ENCODE results near the gene WDR74.
A peak's percentile ranks its signal among the peaks of the same experiment; 100 is the strongest.
"Not testable (repeated sequence)": the region's sequence is repeated elsewhere in the genome, so short reads cannot be mapped to it uniquely, and the experiment has no call there.

Gene WDR74

DNA sequence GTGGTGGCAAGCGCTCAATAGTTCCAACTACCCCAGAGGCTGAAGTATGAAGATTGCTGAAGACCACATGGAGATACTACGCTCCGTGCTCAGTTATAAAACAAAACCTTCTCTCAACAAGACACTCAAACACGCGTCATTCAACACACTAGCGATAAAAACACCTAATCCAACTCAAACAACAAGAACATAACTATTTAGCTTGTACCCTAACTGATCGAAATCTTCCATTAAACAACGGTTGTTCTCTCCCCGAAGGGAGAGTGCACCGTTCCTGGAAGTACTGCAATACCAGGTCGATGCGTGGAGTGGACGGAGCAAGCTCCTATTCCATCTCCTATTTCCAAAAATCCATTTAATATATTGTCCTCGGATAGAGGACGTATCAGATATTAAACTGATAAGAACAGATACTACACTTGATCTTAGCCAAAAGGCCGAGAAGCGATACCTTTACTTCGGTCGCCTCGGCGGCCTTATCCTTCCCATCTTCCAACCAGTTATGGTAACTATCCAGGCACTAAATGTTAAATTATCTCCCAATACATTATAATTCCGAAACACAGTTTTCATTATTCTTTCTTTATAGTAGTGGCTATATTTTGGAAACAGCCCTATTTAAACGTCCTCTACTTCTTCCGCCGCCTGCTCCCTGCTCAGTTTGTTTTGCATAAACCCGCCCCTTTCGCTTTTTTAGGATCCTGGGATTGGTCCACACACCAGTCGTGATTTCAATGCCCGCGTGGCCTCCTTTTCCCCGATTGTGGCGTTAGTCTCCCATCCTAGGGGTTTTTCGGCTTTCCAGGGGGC, 2.2 kb upstream of the WDR74 start:
- peak; percentile 78 to 80 for DNase-seq (ENCODE audit: low read depth in 2 of 2)

DNA sequence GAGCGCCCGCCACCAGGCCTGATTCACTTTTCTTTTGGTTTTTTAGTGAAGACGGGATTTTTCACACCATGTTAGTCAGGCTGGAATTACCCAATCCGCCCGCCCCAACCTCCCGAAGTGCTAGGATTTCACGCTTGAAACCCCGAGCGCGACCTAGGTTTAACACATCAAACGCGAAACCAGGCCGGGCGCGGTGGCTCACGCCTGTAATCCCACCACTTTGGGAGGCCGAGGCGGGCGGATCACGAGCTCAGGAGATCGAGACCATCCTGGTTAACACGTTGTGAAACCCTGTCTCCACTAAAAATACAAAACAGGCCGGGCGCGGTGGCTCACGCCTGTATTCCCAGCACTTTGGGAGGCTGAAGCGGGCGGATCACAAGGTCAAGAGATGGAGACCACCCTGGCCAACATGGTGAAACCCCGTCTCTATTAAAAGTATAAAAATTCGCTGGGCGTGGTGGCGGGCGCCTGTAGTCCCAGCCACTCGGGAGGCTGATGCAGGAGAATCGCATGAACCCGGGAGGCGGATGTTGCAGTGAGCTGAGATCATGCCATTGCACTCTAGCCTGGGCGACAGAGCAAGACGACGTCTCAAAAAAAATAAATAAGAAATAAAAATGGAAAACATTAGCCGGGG, 1.5 kb upstream of the WDR74 start:
- peak; percentile 71 to 84 for DNase-seq (ENCODE audit: low read depth in 2 of 2)

DNA sequence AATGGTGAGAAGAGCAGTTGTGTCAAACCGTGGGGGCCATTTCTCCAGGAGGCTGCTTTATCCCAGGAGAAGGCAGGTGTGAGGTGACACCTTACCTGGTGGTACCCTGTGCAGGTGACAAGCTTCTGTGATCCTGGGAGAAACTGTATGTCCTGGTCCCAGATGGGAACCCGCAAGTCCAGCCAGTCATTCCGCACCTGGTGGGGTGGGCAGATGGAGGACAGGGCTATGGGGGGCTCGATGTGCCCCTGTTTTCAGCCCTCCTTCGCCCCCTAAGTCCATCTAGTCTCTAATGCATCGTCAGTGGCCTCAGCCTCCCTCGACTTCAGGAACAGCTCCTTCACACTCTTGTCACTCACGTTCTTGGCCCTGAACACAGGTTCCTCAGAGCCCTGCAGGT, 4.1 kb downstream of the WDR74 start:
- no peak for DNase-seq (ENCODE audit: low read depth in 2 of 2)

DNA sequence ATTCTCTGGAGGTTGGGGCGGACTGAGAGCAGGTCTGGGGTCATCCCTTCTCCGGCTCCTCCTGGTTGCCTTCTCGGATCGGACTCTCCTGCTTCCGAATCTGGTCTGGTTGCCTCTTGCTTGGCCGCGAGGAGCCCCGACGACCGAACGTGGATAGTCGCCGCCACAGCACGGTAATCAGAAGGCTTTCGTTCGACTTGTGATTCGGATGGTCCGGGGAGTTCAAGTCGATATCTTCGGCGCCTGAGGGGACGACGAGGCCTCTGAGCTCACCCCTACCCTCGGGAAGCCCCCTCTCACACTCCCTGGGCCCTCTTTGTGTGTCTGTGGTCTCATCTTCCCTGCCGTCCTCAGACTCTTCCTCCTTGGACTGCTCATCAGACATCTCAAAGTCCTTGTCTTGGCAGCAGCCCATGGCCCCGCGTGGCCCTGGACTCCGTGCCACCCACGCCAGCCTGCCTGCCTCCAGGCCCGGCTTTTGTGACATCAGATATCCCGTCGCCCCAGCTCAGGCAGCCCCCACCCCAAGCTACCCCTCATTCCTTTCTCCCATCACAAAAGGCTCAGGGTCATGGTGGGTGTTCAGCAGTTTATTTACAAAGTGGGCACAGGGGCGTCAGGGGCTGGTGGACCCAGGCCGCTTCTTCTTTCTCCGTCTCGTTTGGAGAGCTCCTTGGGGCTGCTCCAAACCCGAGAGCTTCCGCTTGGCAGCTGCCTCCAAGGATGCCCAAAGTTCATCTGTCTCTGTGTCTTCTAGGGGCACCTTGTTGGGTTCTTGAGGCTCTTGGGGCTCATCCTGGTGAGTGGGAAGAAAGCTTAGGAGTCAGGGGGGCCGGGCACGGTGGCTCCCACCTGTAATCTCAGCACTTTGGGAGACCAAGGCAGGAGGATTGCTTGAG, 6.8 kb downstream of the WDR74 start, which contains the start of gene TEX54:
TSS of gene TEX54 (minus strand) at position 506 of the 899 bp plus-strand sequence.
- no peak for DNase-seq (ENCODE audit: low read depth in 2 of 2)

- DNase-seq (ENCODE audit: low read depth in 2 of 2) = peak; percentile 99
Measured at GRCh38 chr11:62831520-62832335, 7.7 kb downstream of the WDR74 start, which contains the start of gene STX5. Gene STX5 (minus strand): TSS chr11:62832051. CDS start chr11:62831243, 808 bp downstream.

GRCh38 chr11:62830904-62831519, 8.4 kb downstream of the WDR74 start:
- DNase-seq (ENCODE audit: low read depth in 2 of 2) = no peak

DNA sequence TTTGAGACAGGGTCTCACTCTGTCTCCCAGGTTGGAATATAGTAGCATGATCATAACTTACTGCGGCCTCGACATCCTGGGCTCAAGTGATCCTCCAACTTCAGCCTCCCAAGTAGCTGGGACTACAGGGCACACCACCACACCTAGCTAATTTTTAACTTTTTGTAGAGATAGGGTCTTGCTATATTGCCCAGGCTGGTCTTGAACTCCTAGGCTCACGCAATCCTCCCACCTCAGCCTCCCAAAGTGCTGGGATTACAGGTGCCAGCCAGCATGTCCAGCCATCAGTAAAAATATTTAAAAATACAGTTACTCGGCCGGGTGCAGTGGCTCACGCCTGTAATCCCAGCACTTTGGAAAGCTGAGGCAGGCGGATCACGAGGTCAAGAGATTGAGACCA, 11.3 kb downstream of the WDR74 start:
- DNase-seq (ENCODE audit: low read depth in 2 of 2) = not testable (repeated sequence)

DNA sequence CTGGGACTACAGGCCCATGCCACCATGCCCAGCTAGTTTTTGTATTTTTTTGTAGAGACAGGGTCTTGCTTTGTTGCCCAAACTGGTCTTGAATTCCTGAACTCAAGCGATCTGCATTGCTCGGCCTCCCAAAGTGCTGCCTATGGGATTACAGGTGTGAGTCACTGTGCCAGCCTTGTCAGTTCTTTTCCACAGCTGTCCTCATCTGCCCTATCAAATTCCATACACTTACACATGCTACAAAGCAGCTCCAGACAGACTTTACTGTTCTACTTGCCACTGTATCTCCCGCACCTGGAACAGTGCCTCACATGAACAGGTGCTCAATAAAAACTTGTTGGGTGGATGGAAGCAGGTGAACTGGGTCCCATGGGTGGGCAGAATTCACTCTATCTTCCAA, 15.7 kb downstream of the WDR74 start:
- DNase-seq (ENCODE audit: low read depth in 2 of 2) = no peak

- no peak for DNase-seq (ENCODE audit: low read depth in 2 of 2)
Measured at GRCh38 chr11:62817129-62817528, 22.3 kb downstream of the WDR74 start.

GRCh38 chr11:62816557-62816956, 22.8 kb downstream of the WDR74 start:
- no peak for DNase-seq (ENCODE audit: low read depth in 2 of 2)

DNA sequence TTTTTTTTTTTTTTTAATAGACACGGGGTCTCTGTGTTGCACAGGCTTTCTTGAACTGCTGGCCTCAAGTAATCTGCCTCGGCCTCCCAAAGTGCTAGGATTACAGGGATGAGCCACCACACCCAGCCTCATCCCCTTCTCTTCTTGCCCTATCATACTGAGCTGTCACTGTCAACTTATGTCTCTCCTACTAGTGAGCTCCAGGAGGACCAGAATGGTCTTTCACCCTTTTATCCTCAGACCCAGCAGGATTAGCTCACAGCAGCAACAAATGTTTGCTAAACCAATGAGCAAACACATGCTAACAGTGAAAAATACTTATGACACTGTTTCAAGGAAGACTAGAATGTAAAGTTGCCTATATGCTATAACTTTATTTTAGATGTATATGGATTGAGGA, 27.7 kb downstream of the WDR74 start:
- no peak for DNase-seq (ENCODE audit: low read depth in 2 of 2)

DNA sequence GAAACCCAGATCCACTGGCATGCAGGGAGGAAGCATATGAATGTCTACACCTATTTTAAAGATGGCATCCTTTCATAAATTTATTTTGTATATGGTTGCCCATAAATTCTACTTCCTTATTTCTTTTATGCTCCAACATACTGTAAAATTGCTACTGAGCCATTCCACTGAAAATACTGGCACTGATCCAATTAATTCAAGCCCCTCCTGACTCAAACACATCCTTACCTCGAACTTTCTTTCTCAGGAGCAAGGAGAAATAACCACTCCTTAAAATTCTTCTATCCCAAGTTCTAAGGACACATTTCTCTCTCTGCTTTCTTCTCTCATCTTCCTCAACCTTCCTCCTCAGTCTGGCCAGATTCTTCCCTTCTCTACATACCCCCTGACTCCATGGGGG, 28.6 kb downstream of the WDR74 start:
- DNase-seq (ENCODE audit: low read depth in 2 of 2) = no peak

DNA sequence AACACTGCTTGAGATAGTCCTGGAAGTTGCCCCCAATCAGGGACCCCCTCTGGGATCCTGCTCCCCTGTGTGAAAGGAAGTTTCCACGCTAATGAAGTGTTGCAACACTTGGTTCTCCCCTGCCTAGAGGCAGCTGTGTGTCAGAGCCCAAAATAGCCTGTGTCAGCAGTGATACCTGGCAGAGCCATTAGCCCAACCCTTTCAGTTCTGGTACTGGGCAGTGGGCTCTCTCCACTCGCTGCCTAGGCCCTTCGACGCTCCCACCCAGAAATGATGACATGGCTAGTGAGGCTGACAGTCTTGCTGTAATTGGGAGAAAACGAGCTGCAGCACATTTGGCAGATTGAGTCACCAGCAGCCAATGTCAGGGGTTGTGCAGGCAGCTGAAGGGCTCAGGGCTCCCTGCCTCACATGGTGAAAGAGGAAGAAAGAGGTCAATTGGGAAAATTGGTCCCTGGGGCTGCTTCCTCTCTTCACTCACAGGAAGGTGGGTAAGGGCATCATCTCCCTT, 32.7 kb downstream of the WDR74 start:
- no peak for DNase-seq (ENCODE audit: low read depth in 2 of 2)

- no peak for DNase-seq (ENCODE audit: low read depth in 2 of 2)
Measured at GRCh38 chr11:62805961-62806441, 33.4 kb downstream of the WDR74 start.

GRCh38 chr11:62805076-62805892, 34.1 kb downstream of the WDR74 start, which contains the start of gene NXF1:
Gene NXF1 (minus strand): TSS chr11:62805440. CDS start chr11:62805356, 84 bp downstream.
- DNase-seq (ENCODE audit: low read depth in 2 of 2) = peak; percentile 88 to 93

DNA sequence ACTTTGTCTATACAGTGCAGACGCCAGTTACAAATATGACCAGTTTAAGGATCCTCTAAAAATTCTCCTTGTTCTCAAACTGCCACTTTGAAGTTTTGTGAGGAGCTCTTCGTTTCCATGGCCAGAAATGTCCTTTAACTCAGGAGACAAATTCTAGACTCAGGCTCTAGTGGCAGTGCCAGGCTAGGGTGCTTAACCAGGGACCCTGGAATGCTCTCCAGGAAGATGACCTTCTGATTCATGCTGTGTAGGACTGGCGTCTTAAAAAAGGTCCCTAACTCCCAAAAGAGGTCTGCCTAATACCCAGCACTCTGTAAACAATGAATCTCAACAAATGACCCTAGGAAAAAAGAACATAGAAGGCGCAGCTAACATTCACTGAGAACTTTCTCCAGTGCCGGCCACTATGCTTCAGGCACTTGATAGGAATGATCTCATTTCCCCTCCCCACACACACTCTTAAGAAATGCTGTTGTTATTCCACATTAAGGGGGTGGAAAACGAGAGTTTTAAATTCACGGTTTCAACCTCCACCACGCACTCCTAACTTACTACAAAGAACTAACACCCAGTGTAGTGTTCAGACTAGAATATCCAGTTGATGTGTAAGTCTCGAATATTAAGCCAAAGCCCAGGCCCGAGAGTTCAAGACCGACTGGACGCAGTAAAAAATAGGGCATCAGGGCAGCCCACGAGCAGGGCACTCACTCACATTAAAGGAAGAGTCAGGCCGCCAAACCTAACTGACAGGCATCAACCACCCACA, 34.9 kb downstream of the WDR74 start:
- DNase-seq (ENCODE audit: low read depth in 2 of 2) = no peak

DNA sequence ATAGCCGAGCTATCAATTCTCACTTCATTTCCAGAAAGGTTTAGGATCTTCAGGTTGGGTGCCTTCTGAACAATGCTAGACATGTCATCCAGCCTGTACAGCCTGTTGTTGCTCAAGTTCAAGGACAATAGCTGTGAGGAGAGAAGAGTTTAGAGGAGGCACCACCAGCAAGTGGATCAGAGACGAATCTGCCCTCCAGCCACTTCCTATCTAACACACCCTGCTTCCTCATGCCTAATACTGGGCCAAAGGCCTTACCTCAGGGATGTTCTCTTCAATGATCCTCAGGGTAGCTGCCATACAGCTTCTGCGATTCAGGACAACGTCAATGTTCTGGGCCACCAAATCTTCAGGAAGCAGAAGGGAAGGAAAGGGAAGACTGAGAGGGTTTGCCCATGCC, 38.3 kb downstream of the WDR74 start:
- DNase-seq (ENCODE audit: low read depth in 2 of 2) = no peak

GRCh38 chr11:62799486-62799885, 39.9 kb downstream of the WDR74 start:
- no peak for DNase-seq (ENCODE audit: low read depth in 2 of 2)

GRCh38 chr11:62796281-62796680, 43.1 kb downstream of the WDR74 start:
- no peak for DNase-seq (ENCODE audit: low read depth in 2 of 2)

Data from stimulated activated CD4-positive, alpha-beta T cell treated with anti-CD3 and anti-CD28 coated beads, Interleukin-15, amount 100 ng/mL, for 48 hours (primary cell).